K562 (cell line): ENCODE measurements around the gene CHST12. TPM values are rescaled to one million over a fixed set of nuclear protein-coding genes. Genes with fewer than 3 reads are reported as not detected.
A peak's percentile ranks its signal among the peaks of the same experiment; 100 is the strongest.

ENCODE experiments used
- ATAC-seq: fragments of 200-7000 bp; cut with Tn5 transposase; 3 replicates; pipeline ENCODE4 v1.9.1; 2020; ENCODE audit warnings: moderate library complexity
- BruUV-seq: library from RNA; stranded (reverse); fragments of 400-500 nt; replicated peaks from 2 replicates; lab custom pipeline; 2021; lab: Mats Ljungman, UMichigan
- CTCF ChIA-PET: fragments of 300-600 bp; formaldehyde crosslinking; extraction: SDS; loops from one replicate; lab custom pipeline; 2021; ENCODE audit warnings: low intra/inter-chr PET ratio; lab: Yijun Ruan, JAX
- POLR2A ChIA-PET: fragments of 300-600, 350-650 bp; sonication (Branson Sonifier 250); formaldehyde crosslinking; extraction: SDS; loops from one replicate; lab custom pipeline; 2021; ENCODE audit warnings: antibody characterized with exemption, inconsistent platforms; lab: Yijun Ruan, JAX
- DNase-seq, 4 experiments: peaks; one replicate each; pipeline versions ENCODE4 v3.0.0 to v3.0.0-alpha.2; 2011 to 2018; ENCODE audit warnings: low spot score in 3 of 4, mixed read lengths in 3 of 4; ENCODE audit errors: extremely low read depth in 1 of 4
- FAIRE-seq: peaks from 2 replicates; lab custom pipeline; 2011; peaks lifted over from hg19 to GRCh38; lab: Jason Lieb, UNC
- H2AFZ ChIP-seq: 2 replicates; pipeline ENCODE4 v1.6.0; 2011; ENCODE audit warnings: low read depth, low read length, control low read depth, inconsistent platforms
- H3K27ac ChIP-seq: fragments of 200-600 bp; 3 replicates; pipeline ENCODE4 v1.8.0; 2011; ENCODE audit warnings: low read depth, mild to moderate bottlenecking, control low read depth, inconsistent platforms, low read length, moderate library complexity, mixed read lengths; ENCODE audit errors: extremely low read depth
- H3K27me3 ChIP-seq, 2 experiments: fragments of 300-600 bp in 1 of 2; 2 replicates in 1 of 2; 3 replicates in 1 of 2; pipeline versions ENCODE4 v1.6.0 to v1.8.0; 2011; ENCODE audit warnings: inconsistent platforms in 2 of 2, low read length in 2 of 2, mild to moderate bottlenecking in 1 of 2, mixed read lengths in 1 of 2, moderate library complexity in 1 of 2; ENCODE audit not compliant: control insufficient read depth in 2 of 2, insufficient read depth in 2 of 2
- H3K36me3 ChIP-seq: fragments of 300-600 bp; 3 replicates; pipeline ENCODE4 v1.8.0; 2011; ENCODE audit warnings: mild to moderate bottlenecking, low read length, inconsistent platforms; ENCODE audit not compliant: control insufficient read depth, insufficient read depth
- H3K4me1 ChIP-seq, 2 experiments: fragments of 200-600 bp in 1 of 2; replicated peaks in 1 of 2; 2 replicates in 1 of 2; 3 replicates in 1 of 2; pipeline versions ENCODE4 v1.5.1 to v1.8.0; 2011; ENCODE audit warnings: inconsistent platforms in 2 of 2, low read length in 2 of 2, mild to moderate bottlenecking in 1 of 2, mixed read lengths in 1 of 2, moderate library complexity in 1 of 2; ENCODE audit not compliant: control insufficient read depth in 2 of 2, insufficient read depth in 2 of 2
- H3K4me2 ChIP-seq: 2 replicates; pipeline ENCODE4 v1.6.1; 2011; ENCODE audit warnings: low read length, control low read depth, inconsistent platforms, mixed read lengths; ENCODE audit not compliant: insufficient read depth
- H3K4me3 ChIP-seq: fragments of 200-600 bp; sonication (generic), shearing (Covaris generic); 2 replicates; pipeline ENCODE4 v1.5.1; 2016; ENCODE audit warnings: control low read depth, inconsistent platforms
- H3K79me2 ChIP-seq: fragments of 200-600 bp; 3 replicates; pipeline ENCODE4 v1.8.0; 2011; ENCODE audit warnings: low read length, inconsistent platforms; ENCODE audit not compliant: control insufficient read depth, insufficient read depth
- H3K9ac ChIP-seq, 2 experiments: 2 replicates each; pipeline versions ENCODE4 v1.6.0 to v1.6.1; 2011; ENCODE audit warnings: low read depth in 2 of 2, low read length in 2 of 2, control low read depth in 1 of 2, inconsistent platforms in 1 of 2, mild to moderate bottlenecking in 1 of 2, mixed read lengths in 1 of 2; ENCODE audit not compliant: insufficient read depth in 1 of 2
- H3K9me1 ChIP-seq: one replicate; pipeline ENCODE4 v1.6.0; 2011; ENCODE audit warnings: inconsistent platforms, mild to moderate bottlenecking, low read length, moderate library complexity; ENCODE audit not compliant: control insufficient read depth, insufficient read depth
- H3K9me3 ChIP-seq: replicated peaks from 2 replicates; pipeline ENCODE4 v1.5.1; 2011; ENCODE audit warnings: low read depth, low read length, inconsistent platforms; ENCODE audit not compliant: control insufficient read depth, insufficient read depth
- H4K20me1 ChIP-seq: replicated peaks from 2 replicates; pipeline ENCODE4 v1.6.1; 2011; ENCODE audit warnings: low read length, inconsistent platforms, mixed read lengths; ENCODE audit not compliant: control insufficient read depth, insufficient read depth
- ILF3 ChIP-seq: fragments of 450-650 bp; IDR thresholded peaks from 2 replicates; pipeline ENCODE4 v1.6.1; 2018; ENCODE audit warnings: antibody characterized with exemption, mild to moderate bottlenecking, moderate library complexity, borderline replicate concordance
- WGBS: fragments of 100-300 bp; shearing (Covaris generic); methylation state at CpG from one replicate; pipeline ENCODE4 v1.1.6; 2016; ENCODE audit warnings: low coverage, mixed read lengths; ENCODE audit not compliant: insufficient coverage; ENCODE audit errors: missing lambda C conversion rate; 5-methylcytosine and 5-hydroxymethylcytosine counted together
- in situ Hi-C: fragments of 300-500 bp; cut with MboI; formaldehyde crosslinking; loops from 4 replicates; pipeline ENCODE4 v1.15.0; 2018; ENCODE audit warnings: inconsistent platforms, mixed read lengths
- intact Hi-C: fragments of 100-400 bp; cut with micrococcal nuclease; formaldehyde crosslinking; loops from 2 replicates; pipeline ENCODE4 v1.14.2; 2022
- polyA plus RNA-seq, 8 experiments: library from polyadenylated mRNA; depleted of rRNA in 4 of 8; stranded (reverse) in 5 of 8; unstranded in 3 of 8; fragments of >200 nt; fragmentation: Nextera tagmentation in 2 of 8; fragmentation: Illumina TruSeq in 1 of 8; extraction: Ambion mirVana in 2 of 8; extraction: Trizol in 1 of 8; gene quantifications; 2 replicates each; pipeline versions ENCODE4 v1.2.1 to v1.2.3, GENCODE V29; 2011 to 2014; ENCODE audit warnings: inconsistent platforms in 1 of 8, missing spikeins in 1 of 8
- total RNA-seq, 7 experiments: library from RNA; depleted of rRNA in 6 of 7; stranded (reverse); fragments of >200 nt in 6 of 7; fragmentation: Illumina TruSeq in 2 of 7; extraction: Trizol in 2 of 7; gene quantifications; 2 replicates each; pipeline versions ENCODE4 v1.2.1 to v1.2.3, GENCODE V29; 2011 to 2021; ENCODE audit warnings: low replicate concordance in 1 of 7
- TF ChIP-seq, protein P1 (sequence below), 2 experiments: IDR thresholded peaks; 2 replicates each; pipeline ENCODE4 v1.6.1; 2011; ENCODE audit warnings: borderline replicate concordance in 1 of 2, control low read depth in 1 of 2, low read depth in 1 of 2, low read length in 1 of 2, mild to moderate bottlenecking in 1 of 2, mixed read lengths in 1 of 2, moderate library complexity in 1 of 2; ENCODE audit not compliant: insufficient read depth in 1 of 2, insufficient read length in 1 of 2, poor library complexity in 1 of 2, severe bottlenecking in 1 of 2; ENCODE audit errors: extremely low read depth in 1 of 2

Gene CHST12
- total and polyA plus RNA-seq, 9 of the 15 experiments (the other 6 are each of a cell fraction or from before 2014, with no cell fraction given), result 0.18 to 19.8 (median 3.6) TPM

DNA sequence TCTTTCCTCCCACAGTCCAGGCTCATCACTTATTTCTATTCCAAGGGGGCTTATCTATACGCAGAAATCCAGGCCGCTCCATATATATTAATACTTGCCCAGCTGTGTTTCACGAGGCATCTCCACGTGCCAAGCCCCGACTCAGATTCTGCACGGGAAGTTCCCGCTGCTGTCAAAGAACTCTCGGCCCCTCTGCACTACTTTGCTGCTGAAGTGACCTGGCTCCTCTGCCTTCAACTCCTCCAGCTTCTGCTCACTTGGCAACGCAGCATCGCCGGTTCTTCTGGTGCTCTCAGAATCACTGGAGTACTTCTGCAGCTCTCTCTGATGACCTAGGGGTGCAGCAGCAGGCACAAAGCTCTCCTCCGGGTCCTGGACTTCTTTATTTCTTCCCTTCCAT is 9.7 kb upstream of the CHST12 start:
- CTCF ChIA-PET, result no interaction called here
- H3K9ac ChIP-seq, result peak overlapping the region in 1 of 2 experiments; percentile 81; a peak in 1 of 4 replicates
- no peaks in the 10 kb centered on the region for H3K36me3 ChIP-seq
- TF ChIP-seq, protein P1, sequence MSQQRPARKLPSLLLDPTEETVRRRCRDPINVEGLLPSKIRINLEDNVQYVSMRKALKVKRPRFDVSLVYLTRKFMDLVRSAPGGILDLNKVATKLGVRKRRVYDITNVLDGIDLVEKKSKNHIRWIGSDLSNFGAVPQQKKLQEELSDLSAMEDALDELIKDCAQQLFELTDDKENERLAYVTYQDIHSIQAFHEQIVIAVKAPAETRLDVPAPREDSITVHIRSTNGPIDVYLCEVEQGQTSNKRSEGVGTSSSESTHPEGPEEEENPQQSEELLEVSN (IDR thresholded peaks at IDR 0.05; ENCODE audit: borderline replicate concordance in 1 of 2, extremely low read depth in 1 of 2, insufficient read depth in 1 of 2, insufficient read length in 1 of 2, low read depth in 1 of 2, low read length in 1 of 2, poor library complexity in 1 of 2, severe bottlenecking in 1 of 2), result peak in 1 of 2 experiments; percentile 28
- no peak for TF ChIP-seq ILF3
- TF ChIP-seq, all 486 proteins: peak for 1
- no peaks in the 10 kb centered on the region for H4K20me1 ChIP-seq
- H3K9me1 ChIP-seq, result no peaks in the 10 kb centered on the region
- H3K9me3 ChIP-seq, result no peaks in the 10 kb centered on the region
- no peaks in the 10 kb centered on the region for H3K79me2 ChIP-seq
- no peak overlapping the region for H3K4me3 ChIP-seq
- FAIRE-seq, result no peak
- intact Hi-C loops (no loop called here), in situ Hi-C loops (no loop called here)
- POLR2A ChIA-PET, result interaction anchor here (1.2 to 1.4 kb wide), 3 partner anchors 10 to 30 kb away, joined by 4 read pairs; no protein-coding TSS in a partner anchor
- no peak overlapping the region for H3K27ac ChIP-seq
- 0 out of 3 replicates have a peak, but pooled peaks have one; percentile 10 for ATAC-seq
- H3K27me3 ChIP-seq, result no peaks in the 10 kb centered on the region
- peaks cover 5 to 15% of the 10 kb centered on the region in 2 experiments; a peak in 3 of 5 replicates for H3K4me1 ChIP-seq
- BruUV-seq, result no TSS peak
- H3K4me2 ChIP-seq, result no peak overlapping the region
- 22% methylated on average over 12 of the region's 12 CpGs for WGBS
- peak overlapping the region; percentile 76; the same call in 1 of the 2 replicates for H2AFZ ChIP-seq
- no peak for DNase-seq
